NCI-H748 (cell line): ENCODE results near the gene NCOA7.
"Not testable (repeated sequence)": the region's sequence is repeated elsewhere in the genome, so short reads cannot be mapped to it uniquely, and the experiment has no call there.

Experiments used
- DNase-seq: peaks from one replicate; lab custom pipeline; 2025; ENCODE audit not compliant: unreplicated experiment; lab: John Stamatoyannopoulos, UW

The NCOA7 gene

DNA sequence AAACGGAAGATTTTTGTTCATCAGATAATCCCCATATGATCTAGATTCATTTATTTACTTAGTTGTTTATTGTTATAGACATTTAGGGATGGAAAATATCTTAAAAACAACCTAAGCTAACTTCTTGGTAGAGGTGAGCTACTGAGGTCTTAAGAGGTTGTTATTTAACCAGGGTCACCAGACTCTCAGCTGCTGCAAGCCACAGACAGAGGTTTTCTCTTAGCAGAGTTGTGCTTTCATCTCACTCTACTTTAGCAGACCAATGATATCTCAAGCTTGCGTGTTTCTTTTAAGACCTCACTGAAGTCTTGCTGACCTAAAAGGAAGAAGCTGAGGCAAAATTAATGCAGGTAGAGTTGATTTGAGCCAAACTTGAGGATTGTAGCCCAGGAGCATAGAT lies 43.6 kb downstream of the NCOA7 start:
- no peak for DNase-seq

DNA sequence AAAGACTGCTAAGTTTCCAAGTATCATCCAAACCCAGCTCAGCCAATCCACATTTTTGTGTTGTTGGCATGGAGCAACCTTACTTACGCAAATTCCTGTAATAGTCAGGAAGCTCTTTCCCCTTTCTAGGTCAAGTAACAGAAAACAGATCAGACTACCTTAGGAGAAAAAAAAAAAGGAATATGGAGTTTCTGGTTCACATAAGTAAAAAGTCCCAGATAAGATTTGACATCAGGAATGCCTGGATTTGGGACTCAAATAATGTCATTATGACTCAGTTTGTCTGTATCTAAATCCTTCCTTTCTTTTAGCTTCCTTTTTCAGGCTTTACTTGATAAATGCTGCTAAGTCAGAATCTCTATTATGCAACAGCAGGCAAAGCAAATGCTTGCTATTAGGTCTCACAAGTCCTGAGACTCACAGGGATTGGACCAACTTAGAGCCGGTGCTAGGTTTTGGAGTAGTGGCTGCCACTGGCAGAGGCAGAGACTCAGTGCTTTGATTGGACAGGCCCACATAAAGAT lies 44.5 kb downstream of the NCOA7 start:
- no peak for DNase-seq

DNA sequence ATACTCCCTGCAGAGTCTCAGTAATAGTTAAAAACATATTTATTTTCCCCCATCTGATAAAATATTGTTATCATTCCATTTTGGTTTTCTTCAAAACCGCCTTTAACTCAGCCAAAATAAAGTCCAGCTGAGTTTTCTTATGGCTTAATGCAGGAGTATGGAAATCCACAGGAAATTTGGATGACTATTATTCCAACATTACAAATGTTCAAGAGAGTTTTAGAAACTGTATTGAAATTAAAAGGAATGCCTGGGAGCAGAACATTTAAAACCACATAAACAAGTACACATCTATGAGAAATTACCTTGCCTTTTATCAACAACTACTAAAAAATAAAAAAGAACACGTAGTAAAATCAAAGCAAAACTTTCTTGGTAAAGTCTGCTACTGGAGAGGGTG lies 45.7 kb downstream of the NCOA7 start:
- DNase-seq, result no peak

DNA sequence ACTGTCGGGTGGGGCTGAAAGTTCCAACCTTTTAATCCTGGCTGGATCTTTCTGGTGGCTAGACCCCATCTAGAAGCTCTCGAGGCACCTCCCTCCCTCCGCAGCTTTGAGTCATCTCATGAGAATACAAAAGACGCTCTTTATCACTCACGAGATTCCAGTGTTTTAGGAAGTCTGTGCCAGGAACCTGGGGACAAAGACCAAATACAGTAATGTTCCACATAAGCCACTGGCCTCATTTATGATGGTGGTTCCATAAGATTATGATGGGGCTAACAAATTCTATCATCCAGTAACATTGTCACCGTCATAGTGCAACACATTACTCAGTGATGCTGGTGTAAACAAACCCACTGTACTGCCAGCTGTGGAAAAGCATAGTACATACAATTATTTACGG lies 48.7 kb downstream of the NCOA7 start:
- DNase-seq, result peak; percentile 28

DNA sequence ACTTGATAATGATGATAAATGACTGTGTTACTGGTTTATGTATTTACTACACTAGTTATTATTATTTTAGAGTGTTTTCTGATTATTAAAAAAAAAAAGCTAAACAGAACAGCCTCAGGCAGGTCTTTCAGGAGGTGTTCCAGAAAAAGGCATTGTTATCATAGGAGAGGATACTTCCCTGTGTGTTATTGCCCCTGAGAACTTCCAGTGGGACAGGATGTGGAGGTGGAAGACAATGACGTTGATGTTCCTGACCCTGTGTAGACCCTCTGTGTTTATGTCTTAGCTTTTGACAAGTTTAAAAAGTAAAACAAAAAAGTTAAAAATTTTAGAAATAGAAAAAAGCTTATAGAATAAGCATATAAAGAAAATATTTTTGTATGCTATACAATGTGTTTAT lies 49.1 kb downstream of the NCOA7 start:
- peak; percentile 28 for DNase-seq

DNA sequence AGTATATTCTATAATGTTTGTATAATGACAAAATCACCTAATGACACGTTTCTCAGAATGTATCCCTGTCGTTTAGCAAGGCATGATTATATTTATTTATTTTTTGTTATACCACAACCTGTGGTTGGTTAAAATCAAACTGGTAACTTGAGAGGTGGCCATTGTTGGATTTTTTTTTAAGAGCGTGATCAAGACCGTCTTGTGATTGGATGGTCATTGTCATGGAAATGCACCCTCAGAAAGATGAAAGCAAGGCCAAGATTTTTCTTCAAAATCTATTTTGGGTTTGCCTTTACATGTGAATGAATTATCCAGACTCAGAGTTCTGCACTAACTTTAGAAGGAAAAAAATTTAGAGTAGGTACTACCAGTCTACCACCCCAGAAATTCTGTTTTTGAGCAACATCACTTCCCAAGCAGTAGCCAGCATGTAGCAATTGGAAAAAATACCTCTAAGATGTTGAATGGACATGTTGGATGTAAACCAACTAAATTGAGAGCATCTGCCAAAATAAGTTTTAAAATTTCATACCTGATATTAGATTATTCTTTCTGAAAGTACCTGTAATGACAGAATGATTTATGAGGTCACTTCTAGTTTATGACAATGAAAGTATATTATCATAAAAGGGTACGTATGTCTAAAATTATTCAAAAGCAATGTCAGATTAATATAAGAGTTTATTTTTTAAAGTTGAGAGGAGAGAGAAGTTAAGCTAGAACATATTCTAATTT lies 50.8 kb downstream of the NCOA7 start:
- DNase-seq, result no peak

DNA sequence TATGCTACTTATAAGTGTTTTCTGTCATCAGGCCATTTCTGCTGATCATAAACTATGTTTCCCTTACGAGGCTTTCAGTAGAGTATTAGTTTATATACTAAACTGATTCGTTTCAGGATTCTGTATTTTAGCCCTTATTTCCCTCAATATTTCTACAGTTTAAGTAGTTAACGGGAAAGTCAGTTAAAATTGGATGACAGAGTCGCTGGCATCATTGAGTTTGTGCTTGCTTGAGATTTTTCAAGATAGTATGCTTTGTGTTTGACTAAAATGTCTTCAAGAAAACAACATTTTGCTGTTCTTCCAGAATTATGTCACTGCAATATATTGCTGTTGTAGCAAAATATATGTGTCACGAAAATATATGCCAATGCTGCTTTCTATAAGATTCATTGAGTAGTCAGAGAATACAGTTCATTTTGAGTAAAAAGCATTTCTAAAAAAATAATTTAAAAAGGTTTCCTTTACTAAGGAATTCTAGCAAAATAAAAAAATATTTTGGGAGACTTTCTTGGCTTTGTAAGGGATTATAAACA lies 51.4 kb downstream of the NCOA7 start:
- DNase-seq, result no peak

DNA sequence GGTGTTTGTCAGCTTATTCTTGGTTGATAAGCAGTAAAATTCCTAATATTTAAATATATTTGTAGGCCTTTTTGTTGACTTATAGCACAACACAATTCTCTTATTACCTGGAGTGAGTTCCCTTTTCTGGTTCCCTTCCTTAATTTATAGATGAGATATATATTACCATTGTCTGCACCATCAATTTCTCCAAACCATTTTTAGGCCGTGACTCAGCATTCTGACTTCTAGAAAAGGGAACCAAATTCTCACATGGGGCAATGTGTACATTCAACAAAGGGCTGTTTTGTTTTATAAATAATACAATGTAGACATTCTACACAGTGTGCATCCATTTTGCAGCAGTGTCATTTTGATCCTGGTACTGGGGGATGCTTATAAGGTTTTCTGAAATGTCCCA lies 52.8 kb downstream of the NCOA7 start:
- DNase-seq, result no peak

DNA sequence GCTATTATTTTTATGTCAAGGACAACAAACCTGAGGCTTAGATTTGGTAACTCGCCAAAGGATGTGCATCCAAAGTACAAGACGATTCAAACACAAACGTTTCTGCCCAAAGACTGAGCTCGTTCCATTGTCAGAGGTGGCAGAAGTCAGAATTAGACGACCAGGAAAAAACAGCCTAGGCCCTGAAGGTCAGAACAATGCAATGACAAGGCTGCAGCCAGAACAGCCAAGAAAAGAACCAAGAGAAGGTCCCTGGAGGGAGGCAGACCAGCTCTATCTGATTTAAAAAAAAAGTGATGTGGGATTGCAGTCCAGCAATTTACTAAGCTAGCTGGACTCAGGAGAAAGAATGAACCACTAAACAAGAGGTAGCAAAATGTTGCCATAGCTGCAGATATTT lies 54.2 kb downstream of the NCOA7 start:
- DNase-seq, result peak; percentile 84

DNA sequence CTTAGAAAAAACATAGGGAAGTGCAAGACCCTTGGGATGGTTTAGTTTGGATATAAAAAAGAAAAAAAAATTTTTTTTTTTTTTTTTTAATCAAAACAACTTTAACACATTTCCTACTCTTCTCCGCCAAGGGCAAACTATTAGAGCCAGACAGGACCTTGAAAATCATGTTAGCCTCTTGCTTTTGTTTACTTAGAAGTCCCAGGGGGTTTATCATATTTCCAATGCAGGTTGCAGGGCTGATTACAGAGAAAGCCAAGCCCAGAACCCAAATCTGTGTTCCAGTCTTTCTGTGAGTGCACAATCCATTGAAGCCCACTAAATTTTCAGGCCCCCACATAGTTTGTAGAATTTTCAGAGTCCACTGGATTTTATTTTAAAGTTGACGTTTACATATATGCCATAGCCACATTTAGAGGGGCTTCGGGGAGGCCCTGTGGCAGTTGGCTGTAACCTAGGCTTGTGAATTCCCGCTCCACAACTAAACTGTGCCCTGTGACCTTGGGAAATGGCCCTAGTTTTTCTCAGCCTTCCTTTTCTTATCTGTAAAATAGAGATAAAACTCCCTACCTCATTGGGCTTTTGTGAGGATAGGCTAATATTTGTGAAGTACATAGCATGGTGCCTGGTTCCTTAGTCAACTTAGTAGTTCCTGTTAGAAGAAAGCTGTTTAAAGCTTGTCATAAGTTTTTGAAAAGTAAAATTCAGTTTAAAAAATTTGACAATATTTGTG lies 55.7 kb downstream of the NCOA7 start:
- DNase-seq, result peak; percentile 52

DNA sequence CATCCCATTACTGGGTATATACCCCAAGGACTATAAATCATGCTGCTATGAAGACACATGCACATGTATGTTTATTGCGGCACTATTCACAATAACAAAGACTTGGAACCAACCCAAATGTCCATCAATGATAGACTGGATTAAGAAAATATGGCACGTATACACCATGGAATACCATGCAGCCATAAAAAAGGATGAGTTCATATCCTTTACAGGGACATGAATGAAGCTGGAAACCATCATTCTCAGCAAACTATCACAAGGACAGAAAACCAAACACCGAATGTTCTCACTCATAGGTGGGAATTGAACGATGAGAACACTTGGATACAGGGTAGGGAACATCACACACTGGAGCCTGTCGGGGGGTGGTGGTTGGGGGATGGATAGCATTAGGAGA lies 57.5 kb downstream of the NCOA7 start:
- DNase-seq, result not testable (repeated sequence)

DNA sequence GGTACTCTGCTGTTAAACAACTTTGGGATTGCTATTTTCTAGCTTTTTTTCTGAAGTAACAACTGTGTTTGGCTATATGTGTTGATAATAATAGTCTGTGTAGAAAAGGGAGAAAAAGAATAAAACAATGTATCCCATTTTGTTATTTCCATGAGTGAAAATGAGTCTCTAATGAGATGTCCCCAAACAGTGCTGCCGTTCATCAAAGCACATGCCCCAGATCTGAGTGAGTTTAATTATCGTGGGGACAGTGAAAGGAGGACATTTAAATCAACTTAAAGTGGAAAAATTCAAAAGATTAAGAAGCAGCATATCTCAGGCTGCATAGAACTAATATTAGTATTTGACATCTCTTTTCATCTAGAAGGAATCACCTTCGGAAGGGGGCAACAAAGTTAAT lies 59.6 kb downstream of the NCOA7 start:
- DNase-seq, result no peak

DNA sequence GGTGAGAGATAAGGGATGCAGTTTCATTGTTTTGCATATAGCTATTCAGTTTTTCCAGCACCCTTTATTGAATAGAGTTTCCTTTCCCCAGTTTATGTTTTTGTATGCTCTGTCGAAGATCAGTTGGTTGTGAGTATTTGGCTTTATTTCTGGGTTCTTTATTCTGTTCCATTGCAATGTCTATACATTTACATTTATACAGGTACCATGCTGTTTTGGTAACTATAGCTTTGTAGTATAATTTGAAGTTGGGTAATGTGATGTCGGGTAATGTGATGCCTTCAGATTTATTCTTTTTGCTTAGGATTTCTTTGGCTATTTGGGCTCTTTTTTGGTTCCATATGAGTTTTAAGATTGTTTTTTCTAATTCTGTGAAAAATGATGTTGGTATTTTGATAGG lies 61.8 kb downstream of the NCOA7 start:
- no peak for DNase-seq

DNA sequence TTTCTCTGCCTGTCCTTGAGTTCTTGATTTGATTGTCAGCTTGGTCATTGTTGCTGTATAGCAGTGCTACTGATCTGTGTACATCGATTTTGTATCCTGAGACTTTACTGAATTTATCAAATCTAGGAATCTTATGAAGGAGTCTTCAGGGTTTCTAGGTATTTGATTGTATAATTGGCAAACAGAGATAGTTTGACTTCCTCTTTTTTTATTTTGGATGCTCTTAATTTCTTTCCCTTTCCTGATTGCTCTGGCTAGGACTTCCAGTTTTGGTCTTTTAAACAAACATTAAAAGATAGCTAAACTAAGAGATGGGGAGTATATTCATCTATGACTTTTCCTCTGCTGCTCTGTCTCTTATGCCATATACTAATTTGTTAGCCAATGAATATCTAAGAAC lies 62.4 kb downstream of the NCOA7 start:
- no peak for DNase-seq

DNA sequence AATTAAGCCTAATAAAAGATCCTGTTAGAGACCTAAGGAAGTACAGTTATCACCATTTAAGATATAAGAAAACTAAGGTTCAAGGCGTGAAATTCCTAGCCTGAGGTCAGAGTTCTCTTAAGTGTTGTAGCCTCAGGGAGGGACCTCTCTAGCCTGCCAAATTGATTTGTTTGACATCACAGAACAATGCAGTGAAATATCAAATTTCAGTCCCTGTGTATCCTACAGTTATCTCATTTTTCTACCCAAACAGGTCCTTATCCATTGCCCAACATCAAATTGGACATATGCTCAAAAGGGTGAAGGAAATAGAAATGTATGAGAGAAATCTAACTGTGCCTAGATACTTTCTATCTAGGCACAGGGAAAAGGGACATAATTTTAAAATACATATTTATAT lies 63.0 kb downstream of the NCOA7 start:
- peak; percentile 7 for DNase-seq

DNA sequence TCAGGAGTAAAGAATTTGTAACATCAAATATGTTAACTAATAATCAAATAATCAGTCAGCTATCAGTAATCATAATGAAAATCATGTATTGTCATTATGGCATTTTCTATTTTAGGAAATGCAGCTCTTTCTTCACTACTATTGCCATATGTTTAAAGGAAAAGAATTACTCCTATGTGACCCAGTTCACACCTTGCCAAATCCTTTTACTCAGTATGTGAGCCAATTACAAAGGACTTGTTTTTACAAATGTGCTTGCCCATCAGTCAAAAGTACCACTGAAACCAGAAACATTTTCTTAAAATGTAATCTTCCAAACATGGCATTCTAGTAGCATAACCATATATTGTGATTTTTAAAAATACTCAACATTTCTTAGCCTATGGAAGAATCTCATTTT lies 63.6 kb downstream of the NCOA7 start:
- DNase-seq, result no peak

DNA sequence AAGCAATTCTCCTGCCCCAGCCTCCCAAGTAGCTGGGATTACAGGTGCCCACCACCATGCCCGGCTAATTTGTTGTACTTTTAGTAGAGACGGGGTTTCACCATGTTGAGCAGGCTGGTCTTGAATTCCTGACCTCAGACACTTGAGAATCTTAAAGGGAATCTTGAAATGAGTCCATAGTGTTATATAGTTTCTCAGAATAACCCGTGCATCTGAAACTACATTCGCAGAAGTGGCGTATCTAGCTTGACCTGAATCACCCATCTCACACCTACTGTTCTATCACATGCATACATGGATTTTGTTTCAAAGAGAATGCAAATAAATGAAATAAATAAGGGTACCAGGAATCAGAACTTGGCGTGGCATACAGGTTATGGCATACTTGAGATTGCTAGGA lies 65.0 kb downstream of the NCOA7 start:
- no peak for DNase-seq

DNA sequence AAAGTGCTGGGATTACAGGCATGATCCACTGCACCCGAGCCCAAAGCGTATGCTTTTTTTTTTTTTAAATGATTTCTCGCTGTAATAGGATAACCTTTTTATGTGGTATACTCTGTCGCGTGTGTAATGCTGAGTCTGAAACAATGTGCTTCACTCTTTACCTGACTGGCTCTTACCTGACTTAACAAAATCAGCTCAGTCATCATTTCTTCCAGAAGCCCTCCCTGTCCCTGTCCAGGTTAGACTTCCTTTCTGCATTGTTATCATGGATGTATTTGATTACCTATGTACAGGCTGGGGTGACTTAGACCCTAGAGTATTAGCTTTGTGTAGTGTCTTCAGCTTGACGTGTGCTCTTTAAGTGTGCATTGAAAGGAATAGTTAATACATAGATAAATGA lies 67.1 kb downstream of the NCOA7 start:
- no peak for DNase-seq

DNA sequence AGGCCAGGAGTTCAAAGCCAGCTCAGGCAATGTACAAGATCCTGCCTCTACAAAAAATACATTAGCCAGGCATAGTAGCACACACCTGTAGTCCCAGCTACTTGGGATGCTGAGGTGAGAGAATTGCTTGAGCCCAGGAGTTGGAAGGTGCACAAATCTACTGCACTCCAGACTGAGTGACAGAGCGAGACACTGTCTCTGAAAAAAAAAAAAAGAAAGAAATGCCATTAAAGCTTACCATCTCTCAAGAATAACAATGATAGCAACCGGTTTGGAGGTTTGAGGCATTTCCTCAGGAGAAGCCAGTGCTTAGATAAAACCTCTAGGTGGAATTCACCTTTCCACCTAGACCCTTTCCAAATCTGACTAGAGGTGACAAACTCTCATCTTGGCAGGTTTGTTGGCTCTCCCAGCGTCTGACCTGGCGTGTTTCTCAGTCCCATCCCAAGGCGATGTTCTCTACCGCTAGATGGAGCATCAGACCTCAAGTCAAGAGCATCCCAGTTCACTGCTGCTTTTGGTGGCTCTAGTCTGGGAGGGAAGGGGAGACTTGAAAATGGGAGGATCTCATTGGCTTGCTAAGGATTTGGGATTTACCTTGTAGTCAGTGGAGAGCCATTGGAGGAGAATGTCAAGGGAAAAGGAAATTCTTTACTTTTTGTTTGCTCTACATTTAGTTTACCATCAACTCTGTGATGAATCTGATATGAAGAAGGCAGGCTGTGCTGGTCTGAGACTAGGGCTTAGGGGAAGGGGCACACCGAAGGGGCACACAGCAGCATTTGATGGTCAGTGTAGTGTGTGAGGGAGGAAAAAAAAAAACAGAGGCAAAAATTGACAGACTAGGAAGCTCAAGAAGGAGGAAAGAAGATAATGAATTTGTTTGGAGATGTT lies 67.9 kb downstream of the NCOA7 start:
- peak; percentile 81 for DNase-seq

DNA sequence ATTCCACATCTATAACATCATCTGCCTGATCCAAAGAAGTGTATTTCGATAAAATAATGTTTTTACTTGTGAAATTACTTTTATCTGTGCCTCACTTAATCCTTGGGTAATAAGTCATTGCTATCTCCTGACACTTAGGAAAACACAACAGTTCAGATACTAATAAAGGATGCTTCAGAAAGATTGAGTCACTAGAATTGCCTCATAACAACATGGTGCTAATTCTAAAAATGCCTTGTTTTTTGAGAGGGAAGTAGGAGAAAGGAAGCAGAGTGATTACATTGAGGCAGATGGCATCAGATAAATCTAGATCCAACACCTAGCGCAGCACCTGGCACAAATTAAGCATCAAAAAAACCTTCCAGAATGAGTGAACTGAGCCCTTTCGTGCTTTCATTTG lies 69.0 kb downstream of the NCOA7 start:
- DNase-seq, result no peak

DNA sequence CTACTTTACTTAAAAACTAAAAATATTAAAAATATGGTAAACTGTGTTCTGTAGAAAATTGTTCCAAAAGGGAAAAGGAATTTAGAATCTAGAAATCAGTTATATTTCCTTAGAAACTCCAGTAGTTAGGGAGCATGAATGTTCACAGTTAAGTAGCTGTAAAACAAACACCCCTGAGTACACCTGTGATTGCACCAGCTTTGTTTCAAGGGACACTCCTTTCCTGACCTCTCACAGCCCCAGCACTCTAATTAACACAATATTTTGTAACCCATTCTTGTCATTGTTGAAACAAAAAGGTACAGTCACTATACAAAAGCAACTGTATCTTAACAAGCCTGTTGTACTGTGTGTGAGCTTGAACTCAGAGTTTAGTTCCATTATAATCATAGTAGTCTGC lies 72.3 kb downstream of the NCOA7 start:
- DNase-seq, result peak; percentile 63
